Activated B cell treated with CpG ODN at 0.5 μM for 24 hours (primary cell): ENCODE results near the gene ARNT2. TPM values are rescaled to one million over a fixed set of nuclear protein-coding genes. Genes with fewer than 3 reads are reported as not detected.
"Not testable (repeated sequence)": the region's sequence is repeated elsewhere in the genome, so short reads cannot be mapped to it uniquely, and the experiment has no call there.

Source experiments
- ATAC-seq: fragments of 200-7000 bp; cut with Tn5 transposase; one replicate; pipeline ENCODE4 v1.10.0; 2021; ENCODE audit warnings: low read depth, mild to moderate bottlenecking, moderate library complexity
- CTCF ChIA-PET: fragments of 350-600 bp; sonication (Branson Sonifier 250); formaldehyde crosslinking; loops from one replicate; lab custom pipeline; 2021; ENCODE audit warnings: antibody characterized with exemption; lab: Charles Lee
- POLR2A ChIA-PET: fragments of 350-600 bp; sonication (Branson Sonifier 250); formaldehyde crosslinking; loops from one replicate; lab custom pipeline; 2021; ENCODE audit warnings: antibody characterized with exemption; lab: Charles Lee
- DNase-seq: peaks from one replicate; pipeline ENCODE4 v3.0.0; 2022
- H3K27ac Mint-ChIP-seq: one replicate; pipeline ENCODE4 v1.8.0; 2020; ENCODE audit warnings: mixed read lengths
- H3K27me3 Mint-ChIP-seq: one replicate; pipeline ENCODE4 v1.8.0; 2021; ENCODE audit warnings: mixed read lengths
- H3K36me3 Mint-ChIP-seq: one replicate; pipeline ENCODE4 v1.8.0; 2021; ENCODE audit warnings: low read depth, mixed read lengths
- H3K4me1 Mint-ChIP-seq: one replicate; pipeline ENCODE4 v1.8.0; 2021; ENCODE audit warnings: mixed read lengths
- H3K4me3 Mint-ChIP-seq: one replicate; pipeline ENCODE4 v1.8.0; 2020; ENCODE audit warnings: mild to moderate bottlenecking, mixed read lengths
- H3K9me3 Mint-ChIP-seq: one replicate; pipeline ENCODE4 v1.8.0; 2020; ENCODE audit warnings: mixed read lengths
- intact Hi-C: fragments of 100-400 bp; cut with micrococcal nuclease; formaldehyde crosslinking; loops from one replicate; pipeline ENCODE4 v1.15.1; 2024
- total RNA-seq: library from RNA; stranded (reverse); gene quantifications from 2 replicates; pipeline ENCODE4 v1.2.3, GENCODE V29; 2022
- TF ChIP-seq, protein P1 (sequence below): fragments of 200-600 bp; IDR thresholded peaks from one replicate; pipeline ENCODE4 v1.8.0; 2022; ENCODE audit warnings: antibody characterized with exemption, mild to moderate bottlenecking

The ARNT2 gene
- total RNA-seq, 1 donor from 2014 or later, result not detected

DNA sequence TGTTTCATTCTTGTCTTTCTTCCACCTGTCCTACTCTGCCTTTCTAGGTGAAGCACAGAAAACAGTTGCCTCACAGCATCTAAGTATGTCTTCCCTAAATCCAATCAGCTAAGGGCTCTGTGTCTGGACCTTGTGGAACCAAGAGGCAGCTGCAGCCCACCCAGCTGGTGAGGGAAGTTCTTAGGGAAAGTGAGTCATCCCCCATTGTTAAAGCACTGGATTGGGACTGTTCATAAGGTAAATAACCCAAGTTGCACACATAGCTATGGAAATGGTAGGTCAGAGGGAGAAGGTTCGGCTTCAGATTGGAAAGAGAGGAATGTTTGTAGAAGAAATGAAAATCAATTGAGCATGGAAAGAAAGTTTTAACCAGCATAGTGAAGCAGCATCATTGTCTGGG is 18.0 kb upstream of the ARNT2 start:
- no peak overlapping the region for H3K27ac Mint-ChIP-seq
- CTCF ChIA-PET, result no interaction called here
- intact Hi-C loops, result no loop called here

DNA sequence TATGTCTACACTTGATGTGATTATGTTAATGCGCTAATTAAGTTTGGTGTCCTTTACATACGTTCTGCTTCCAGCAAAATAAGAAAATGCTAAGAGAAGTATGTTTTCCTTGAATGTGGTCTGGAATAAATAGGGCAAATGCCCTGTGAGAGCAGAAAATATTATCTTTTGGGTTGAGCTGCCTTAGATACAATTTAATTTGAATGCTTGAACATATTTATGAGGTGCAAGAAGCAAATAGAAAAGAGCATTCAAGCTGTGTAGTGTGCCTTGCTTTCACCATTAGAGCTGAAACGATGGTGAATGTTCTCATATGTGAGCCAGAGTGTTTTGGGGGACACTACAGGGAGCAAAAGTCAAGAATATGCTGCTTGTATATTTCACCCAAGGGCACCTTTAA is 15.9 kb upstream of the ARNT2 start:
- H3K36me3 Mint-ChIP-seq, result no peaks in the 10 kb centered on the region
- CTCF ChIA-PET, result no interaction called here
- TF ChIP-seq, protein P1, sequence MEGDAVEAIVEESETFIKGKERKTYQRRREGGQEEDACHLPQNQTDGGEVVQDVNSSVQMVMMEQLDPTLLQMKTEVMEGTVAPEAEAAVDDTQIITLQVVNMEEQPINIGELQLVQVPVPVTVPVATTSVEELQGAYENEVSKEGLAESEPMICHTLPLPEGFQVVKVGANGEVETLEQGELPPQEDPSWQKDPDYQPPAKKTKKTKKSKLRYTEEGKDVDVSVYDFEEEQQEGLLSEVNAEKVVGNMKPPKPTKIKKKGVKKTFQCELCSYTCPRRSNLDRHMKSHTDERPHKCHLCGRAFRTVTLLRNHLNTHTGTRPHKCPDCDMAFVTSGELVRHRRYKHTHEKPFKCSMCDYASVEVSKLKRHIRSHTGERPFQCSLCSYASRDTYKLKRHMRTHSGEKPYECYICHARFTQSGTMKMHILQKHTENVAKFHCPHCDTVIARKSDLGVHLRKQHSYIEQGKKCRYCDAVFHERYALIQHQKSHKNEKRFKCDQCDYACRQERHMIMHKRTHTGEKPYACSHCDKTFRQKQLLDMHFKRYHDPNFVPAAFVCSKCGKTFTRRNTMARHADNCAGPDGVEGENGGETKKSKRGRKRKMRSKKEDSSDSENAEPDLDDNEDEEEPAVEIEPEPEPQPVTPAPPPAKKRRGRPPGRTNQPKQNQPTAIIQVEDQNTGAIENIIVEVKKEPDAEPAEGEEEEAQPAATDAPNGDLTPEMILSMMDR, result no peak

More for the DNA sequence above, 18.0 kb upstream of the ARNT2 start:
- H3K4me1 Mint-ChIP-seq, result no peaks in the 10 kb centered on the region
- H3K36me3 Mint-ChIP-seq, result no peaks in the 10 kb centered on the region
- no peak overlapping the region for H3K4me3 Mint-ChIP-seq
- peaks cover 17% of the 10 kb centered on the region for H3K27me3 Mint-ChIP-seq
- TF ChIP-seq, protein P1, result no peak
- H3K9me3 Mint-ChIP-seq, result peaks cover 10% of the 10 kb centered on the region
- ATAC-seq, result no peak
- no peak for DNase-seq
- POLR2A ChIA-PET, result no interaction called here

DNA sequence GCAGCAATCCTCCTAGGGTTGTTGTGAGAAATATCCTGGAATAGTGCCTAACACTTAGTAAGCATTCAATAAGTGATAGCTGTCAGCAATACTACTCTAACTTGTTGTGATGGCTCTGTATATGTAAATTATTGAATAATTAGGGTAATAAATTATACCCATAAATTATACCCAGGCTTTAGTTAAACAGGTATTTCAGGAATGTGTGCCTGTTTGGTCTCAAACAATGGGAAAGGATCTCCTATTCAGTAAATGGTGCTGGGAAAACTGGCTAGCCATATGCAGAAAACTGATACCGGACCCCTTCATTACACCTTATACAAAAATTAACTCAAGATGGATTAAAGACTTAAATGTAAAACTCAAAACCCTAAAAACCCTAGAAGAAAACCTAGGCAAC is 14.8 kb upstream of the ARNT2 start:
- no peak overlapping the region for H3K4me3 Mint-ChIP-seq
- ChIA-PET POLR2A (no interaction called here), CTCF (no interaction called here)
- ATAC-seq (no peak), DNase-seq (no peak)
- H3K9me3 Mint-ChIP-seq, result peaks cover 11% of the 10 kb centered on the region
- peaks cover 7% of the 10 kb centered on the region for H3K27me3 Mint-ChIP-seq
- intact Hi-C loops, result no loop called here
- H3K36me3 Mint-ChIP-seq, result no peaks in the 10 kb centered on the region
- H3K27ac Mint-ChIP-seq, result no peak overlapping the region
- TF ChIP-seq, protein P1, result no peak
- H3K4me1 Mint-ChIP-seq, result no peaks in the 10 kb centered on the region

More for the DNA sequence above, 15.9 kb upstream of the ARNT2 start:
- H3K4me1 Mint-ChIP-seq, result no peaks in the 10 kb centered on the region
- intact Hi-C loops, result no loop called here
- POLR2A ChIA-PET, result no interaction called here
- H3K9me3 Mint-ChIP-seq, result peaks cover 11% of the 10 kb centered on the region
- H3K27me3 Mint-ChIP-seq, result peaks cover 7% of the 10 kb centered on the region
- no peak overlapping the region for H3K4me3 Mint-ChIP-seq
- H3K27ac Mint-ChIP-seq, result no peak overlapping the region
- no peak for DNase-seq
- ATAC-seq, result no peak

DNA sequence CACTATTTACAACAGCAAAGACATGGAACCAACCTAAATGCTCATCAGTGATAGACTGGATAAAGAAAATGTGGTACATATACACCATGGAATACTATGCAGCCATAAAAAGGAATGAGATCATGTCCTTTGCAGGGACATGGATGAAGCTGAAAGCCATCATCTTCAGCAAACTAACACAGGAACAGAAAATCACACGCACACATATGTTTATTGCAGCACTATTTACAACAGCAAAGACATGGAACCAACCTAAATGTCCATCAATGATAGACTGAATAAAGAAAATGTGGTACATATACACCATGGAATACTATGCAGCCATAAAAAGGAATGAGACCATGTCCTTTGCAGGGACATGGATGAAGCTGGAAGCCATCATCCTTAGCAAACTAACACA is 13.2 kb upstream of the ARNT2 start:
- H3K9me3 Mint-ChIP-seq, result peaks cover 11% of the 10 kb centered on the region
- DNase-seq, H3K4me3 Mint-ChIP-seq, H3K36me3 Mint-ChIP-seq, intact Hi-C loops, H3K27me3 Mint-ChIP-seq, H3K4me1 Mint-ChIP-seq, POLR2A ChIA-PET, CTCF ChIA-PET, H3K27ac Mint-ChIP-seq, ATAC-seq: not testable (repeated sequence)

DNA sequence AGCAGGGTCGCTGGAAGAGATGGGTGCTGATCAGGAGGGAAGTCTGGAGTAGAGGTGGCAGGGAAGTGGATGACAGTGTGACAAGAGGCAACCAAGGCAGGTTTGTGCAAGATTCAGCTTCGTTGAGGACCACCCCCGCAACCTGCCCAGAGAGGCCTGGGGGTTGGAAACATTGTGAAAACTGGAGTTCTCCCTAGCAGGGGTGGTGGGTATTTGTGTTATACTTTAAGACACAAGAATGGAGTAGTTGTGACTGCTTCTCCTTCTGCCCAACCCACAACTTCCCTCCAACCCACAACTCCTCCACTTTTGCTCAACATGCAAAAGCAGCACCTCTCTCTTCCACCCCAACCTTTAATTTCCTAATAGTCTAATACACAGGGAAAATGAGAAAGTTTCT is 8.6 kb upstream of the ARNT2 start:
- Mint-ChIP-seq H3K4me1 (no peaks in the 10 kb centered on the region), H3K9me3 (peaks cover 9% of the 10 kb centered on the region), H3K27me3 (peaks cover 25% of the 10 kb centered on the region), H3K4me3 (no peak overlapping the region), H3K27ac (no peak overlapping the region), H3K36me3 (no peaks in the 10 kb centered on the region)
- DNase-seq (no peak), ATAC-seq (no peak)
- TF ChIP-seq, protein P1, result no peak
- intact Hi-C loops, result no loop called here
- ChIA-PET POLR2A (no interaction called here), CTCF (no interaction called here)

DNA sequence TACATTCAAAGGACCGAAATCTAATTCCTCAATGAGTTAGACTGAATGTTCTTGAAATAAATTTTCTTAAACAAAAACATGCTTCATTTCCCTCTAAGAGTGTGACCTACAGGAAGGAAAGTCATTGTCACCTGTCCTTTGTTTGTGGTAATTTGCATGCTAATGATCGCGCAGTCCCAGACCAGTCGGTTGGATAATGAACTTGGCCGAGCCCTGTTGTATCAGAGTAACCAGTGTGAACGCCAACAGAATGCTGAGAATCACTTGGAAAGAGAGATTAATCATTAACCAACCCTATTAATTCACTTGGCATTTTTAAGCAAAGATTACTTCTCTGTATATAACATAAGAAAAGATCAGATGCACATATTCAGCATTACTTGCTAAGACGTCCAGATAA is 8.1 kb upstream of the ARNT2 start:
- ChIA-PET CTCF (no interaction called here), POLR2A (no interaction called here)
- H3K4me3 Mint-ChIP-seq, result no peak overlapping the region
- TF ChIP-seq, protein P1, result no peak
- H3K36me3 Mint-ChIP-seq, result no peaks in the 10 kb centered on the region
- ATAC-seq, result no peak
- H3K27me3 Mint-ChIP-seq, result peaks cover 24% of the 10 kb centered on the region
- DNase-seq, result no peak
- no peak overlapping the region for H3K27ac Mint-ChIP-seq
- intact Hi-C loops, result no loop called here
- H3K9me3 Mint-ChIP-seq, result peaks cover 4% of the 10 kb centered on the region
- H3K4me1 Mint-ChIP-seq, result no peaks in the 10 kb centered on the region
